MCF 10A (cell line): Measurements from ENCODE around the gene NIPBL. TPM values are rescaled to one million over a fixed set of nuclear protein-coding genes. Genes with fewer than 3 reads are reported as not detected.

Source experiments
- BruUV-seq: library from RNA; stranded (reverse); fragments of 400-500 nt; replicated peaks from 2 replicates; lab custom pipeline; 2021; lab: Mats Ljungman, UMichigan
- CTCF ChIA-PET: fragments of 300-600 bp; sonication (Branson Sonifier 250); formaldehyde crosslinking; extraction: SDS; loops from one replicate; lab custom pipeline; 2021; ENCODE audit warnings: antibody characterized with exemption, inconsistent platforms; lab: Yijun Ruan, JAX
- POLR2A ChIA-PET: fragments of 300-600, 350-650 bp; sonication (Branson Sonifier 250); formaldehyde crosslinking; extraction: SDS; loops from one replicate; lab custom pipeline; 2020; ENCODE audit warnings: antibody characterized with exemption, inconsistent platforms; lab: Yijun Ruan, JAX
- DNase-seq: peaks from one replicate; pipeline ENCODE4 v3.0.0-alpha.2; 2018; ENCODE audit not compliant: unreplicated experiment
- H3K27ac Mint-ChIP-seq: one replicate; pipeline ENCODE4 v1.8.0; 2022; ENCODE audit warnings: mild to moderate bottlenecking, low read depth, mixed read lengths; ENCODE audit not compliant: unreplicated experiment
- H3K27me3 Mint-ChIP-seq: one replicate; pipeline ENCODE4 v1.8.0; 2022; ENCODE audit warnings: mixed read lengths; ENCODE audit not compliant: insufficient read depth, unreplicated experiment
- H3K36me3 Mint-ChIP-seq: one replicate; pipeline ENCODE4 v1.8.0; 2022; ENCODE audit warnings: mild to moderate bottlenecking, moderate library complexity, mixed read lengths; ENCODE audit not compliant: insufficient read depth, unreplicated experiment
- H3K4me1 Mint-ChIP-seq: one replicate; pipeline ENCODE4 v1.8.0; 2022; ENCODE audit warnings: mixed read lengths; ENCODE audit not compliant: insufficient read depth, unreplicated experiment
- H3K4me3 Mint-ChIP-seq: one replicate; pipeline ENCODE4 v1.8.0; 2022; ENCODE audit warnings: mild to moderate bottlenecking, moderate library complexity, mixed read lengths; ENCODE audit not compliant: unreplicated experiment
- H3K9me3 Mint-ChIP-seq: one replicate; pipeline ENCODE4 v1.8.0; 2022; ENCODE audit warnings: mixed read lengths; ENCODE audit not compliant: unreplicated experiment
- CTCF ChIP-seq: fragments of 200-600 bp; IDR thresholded peaks from one replicate; pipeline ENCODE4 v1.8.0; 2022; ENCODE audit warnings: antibody characterized with exemption, mild to moderate bottlenecking; ENCODE audit not compliant: unreplicated experiment
- intact Hi-C: fragments of 100-400 bp; cut with micrococcal nuclease; formaldehyde crosslinking; loops from 2 replicates; pipeline ENCODE4 v1.14.1; 2022
- total RNA-seq: library from RNA; stranded (reverse); gene quantifications from 2 replicates; pipeline ENCODE4 v1.2.3, GENCODE V29; 2022

Gene NIPBL
- total RNA-seq, 1 experiment from 2014 or later = 46.2 TPM

GRCh38 chr5:36957953-36958537 lies 81.5 kb downstream of the NIPBL start:
- H3K4me3 Mint-ChIP-seq = no peak overlapping the region
- H3K27me3 Mint-ChIP-seq = no peaks in the 10 kb centered on the region
- ChIA-PET POLR2A (interaction anchor here (1.3 kb wide), 1 partner anchor 10 kb away, joined by 3 read pairs; no protein-coding TSS in a partner anchor), CTCF (interaction anchor here (0.7 to 1.2 kb wide), 2 partner anchors 50 to 88 kb away, joined by 3 to 5 read pairs; no protein-coding TSS in a partner anchor)
- H3K27ac Mint-ChIP-seq = no peak overlapping the region
- DNase-seq = no peak
- no peak for TF ChIP-seq CTCF
- H3K4me1 Mint-ChIP-seq = no peaks in the 10 kb centered on the region
- peaks cover 6% of the 10 kb centered on the region for H3K9me3 Mint-ChIP-seq
- BruUV-seq = no TSS peak
- intact Hi-C loops = no loop called here
- peaks cover 30% of the 10 kb centered on the region for H3K36me3 Mint-ChIP-seq

DNA sequence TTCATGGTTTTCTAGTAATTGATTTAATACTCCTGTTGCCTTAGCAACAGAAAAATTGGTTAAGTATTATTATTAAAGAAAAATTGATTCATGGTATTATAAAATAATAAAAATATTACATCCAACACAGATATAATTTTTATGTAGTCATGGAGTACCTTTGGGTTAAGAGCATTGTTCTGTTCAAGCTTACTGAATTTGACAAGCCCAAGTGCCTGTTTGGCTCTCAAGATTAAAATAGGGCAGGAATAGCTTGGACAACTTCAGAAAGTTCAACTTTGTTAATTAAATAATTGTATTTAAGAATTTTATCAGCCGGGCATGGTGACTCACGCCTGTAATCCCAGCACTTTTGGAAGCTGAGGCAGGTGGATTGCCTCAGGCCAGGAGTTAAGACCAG lies 82.0 kb downstream of the NIPBL start:
- BruUV-seq = no TSS peak
- Mint-ChIP-seq H3K27me3 (no peaks in the 10 kb centered on the region), H3K4me3 (no peak overlapping the region), H3K27ac (no peak overlapping the region), H3K36me3 (peaks cover 30% of the 10 kb centered on the region), H3K9me3 (peaks cover 6% of the 10 kb centered on the region), H3K4me1 (no peaks in the 10 kb centered on the region)
- TF ChIP-seq CTCF = no peak
- intact Hi-C loops = no loop called here
- no peak for DNase-seq
- ChIA-PET POLR2A (no interaction called here), CTCF (interaction anchor here (0.7 to 1.2 kb wide), 2 partner anchors 49 to 88 kb away, joined by 3 to 5 read pairs; no protein-coding TSS in a partner anchor)

DNA sequence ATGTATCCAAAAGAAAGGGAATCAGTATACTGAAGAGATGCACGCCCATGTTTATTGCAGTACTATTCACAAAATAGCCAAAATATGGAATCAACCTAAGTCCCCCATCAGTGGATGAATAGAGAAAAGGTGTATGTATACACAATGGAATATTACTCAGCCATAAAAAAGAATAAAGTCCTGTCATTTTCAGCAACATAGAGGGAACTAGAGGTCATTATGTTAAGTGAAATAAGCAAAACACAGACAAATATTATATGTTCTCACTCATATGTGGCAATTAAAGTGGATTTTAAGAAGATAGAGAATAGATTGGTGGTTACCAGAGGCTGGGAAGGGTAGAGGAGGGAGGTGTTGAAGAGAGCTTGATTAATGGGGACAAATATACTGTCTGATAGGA lies 88.6 kb downstream of the NIPBL start:
- no peak overlapping the region for H3K4me3 Mint-ChIP-seq
- H3K4me1 Mint-ChIP-seq = no peaks in the 10 kb centered on the region
- CTCF ChIA-PET = interaction anchor here (1.2 kb wide), 1 partner anchor 234 kb away, joined by 4 read pairs; no protein-coding TSS in a partner anchor
- H3K9me3 Mint-ChIP-seq = no peaks in the 10 kb centered on the region
- no peak for TF ChIP-seq CTCF
- peaks cover 23% of the 10 kb centered on the region for H3K36me3 Mint-ChIP-seq
- intact Hi-C loops = no loop called here
- no TSS peak for BruUV-seq
- H3K27ac Mint-ChIP-seq = no peak overlapping the region
- H3K27me3 Mint-ChIP-seq = no peaks in the 10 kb centered on the region
- POLR2A ChIA-PET = interaction anchor here (0.6 kb wide), 1 partner anchor 220 kb away, joined by 3 read pairs; no protein-coding TSS in a partner anchor
- DNase-seq = no peak

DNA sequence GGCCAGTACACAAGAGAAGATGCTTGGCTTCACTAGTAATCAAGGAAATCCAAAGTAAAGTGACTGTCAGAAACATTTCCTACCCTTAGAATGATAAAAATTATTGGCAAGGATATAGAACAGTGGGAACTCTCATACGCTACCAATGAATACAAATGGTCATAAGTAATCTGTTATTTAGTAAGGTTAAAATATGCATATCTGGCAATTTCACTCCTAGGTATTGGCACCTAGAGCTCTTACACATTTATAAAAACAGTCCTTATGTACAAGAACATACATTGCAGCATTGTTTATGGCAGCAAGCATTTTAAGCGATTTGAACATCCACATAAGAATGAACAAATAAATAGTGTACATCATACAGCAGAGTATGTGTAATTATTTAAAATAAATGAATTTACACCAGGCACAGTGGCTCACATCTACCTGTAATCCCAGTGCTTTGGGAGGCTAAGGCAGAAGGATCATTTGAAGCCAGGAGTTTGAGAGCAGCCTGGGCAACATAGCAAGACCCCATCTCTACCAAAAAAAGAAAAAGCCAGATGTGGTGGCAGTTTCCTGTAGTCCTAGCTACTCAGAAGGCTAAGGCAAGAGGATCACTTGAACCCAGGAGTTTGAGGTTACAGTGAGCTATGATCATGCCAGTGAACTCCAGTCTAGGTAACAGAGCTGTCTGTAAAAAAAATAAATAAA lies 93.3 kb downstream of the NIPBL start:
- no peaks in the 10 kb centered on the region for H3K27me3 Mint-ChIP-seq
- TF ChIP-seq CTCF = no peak
- no peak overlapping the region for H3K4me3 Mint-ChIP-seq
- intact Hi-C loops = no loop called here
- ChIA-PET CTCF (interaction anchor here (0.6 kb wide), 1 partner anchor 1441 kb away, joined by 3 read pairs; no protein-coding TSS in a partner anchor), POLR2A (interaction anchor here (1.4 kb wide), 1 partner anchor 23 kb away, joined by 6 read pairs; no protein-coding TSS in a partner anchor)
- H3K4me1 Mint-ChIP-seq = no peaks in the 10 kb centered on the region
- H3K9me3 Mint-ChIP-seq = no peaks in the 10 kb centered on the region
- no peak for DNase-seq
- no peak overlapping the region for H3K27ac Mint-ChIP-seq
- BruUV-seq = no TSS peak
- peaks cover 48% of the 10 kb centered on the region for H3K36me3 Mint-ChIP-seq
